ENCODE results near the gene PRKG2. TPM values are rescaled to one million over a fixed set of nuclear protein-coding genes. Genes with fewer than 3 reads are reported as not detected.
"Not testable (repeated sequence)": the region's sequence is repeated elsewhere in the genome, so short reads cannot be mapped to it uniquely, and the experiment has no call there.

PRKG2 gene
- total RNA-seq, 1 donor from 2014 or later, result 11.9 TPM

GRCh38 chr4:81166458-81167160 lies 48.4 kb downstream of the PRKG2 start:
- H3K36me3 Mint-ChIP-seq, result no peaks in the 10 kb centered on the region
- TF ChIP-seq CTCF (conservative IDR thresholded peaks at IDR 0.05), result no peak
- H3K9me3 Mint-ChIP-seq, result no peaks in the 10 kb centered on the region
- H3K27me3 Mint-ChIP-seq, result no peaks in the 10 kb centered on the region
- DNase-seq (ENCODE audit: extremely low spot score, unreplicated experiment), result no peak
- H3K27ac Mint-ChIP-seq, result no peak overlapping the region
- H3K4me3 Mint-ChIP-seq, result no peak overlapping the region
- H3K4me1 Mint-ChIP-seq (ENCODE audit: unreplicated experiment), result peaks cover 20% of the 10 kb centered on the region

GRCh38 chr4:81165861-81166430 lies 49.1 kb downstream of the PRKG2 start:
- H3K9me3 Mint-ChIP-seq, result no peaks in the 10 kb centered on the region
- peaks cover 20% of the 10 kb centered on the region for H3K4me1 Mint-ChIP-seq (ENCODE audit: unreplicated experiment)
- no peak overlapping the region for H3K4me3 Mint-ChIP-seq
- no peak for TF ChIP-seq CTCF (conservative IDR thresholded peaks at IDR 0.05)
- H3K36me3 Mint-ChIP-seq, result no peaks in the 10 kb centered on the region
- H3K27ac Mint-ChIP-seq, result no peak overlapping the region
- no peak for DNase-seq (ENCODE audit: extremely low spot score, unreplicated experiment)
- no peaks in the 10 kb centered on the region for H3K27me3 Mint-ChIP-seq

- H3K9me3 Mint-ChIP-seq, result no peaks in the 10 kb centered on the region
- no peak overlapping the region for H3K4me3 Mint-ChIP-seq
- no peak for DNase-seq (ENCODE audit: extremely low spot score, unreplicated experiment)
- H3K4me1 Mint-ChIP-seq (ENCODE audit: unreplicated experiment), result peaks cover 20% of the 10 kb centered on the region
- no peak overlapping the region for H3K27ac Mint-ChIP-seq
- H3K36me3 Mint-ChIP-seq, result no peaks in the 10 kb centered on the region
- no peak for TF ChIP-seq CTCF (conservative IDR thresholded peaks at IDR 0.05)
- no peaks in the 10 kb centered on the region for H3K27me3 Mint-ChIP-seq
Observed at GRCh38 chr4:81164623-81165416, 50.2 kb downstream of the PRKG2 start.

- no peak overlapping the region for H3K27ac Mint-ChIP-seq
- H3K36me3 Mint-ChIP-seq, result no peaks in the 10 kb centered on the region
- H3K4me3 Mint-ChIP-seq, result no peak overlapping the region
- DNase-seq (ENCODE audit: extremely low spot score, unreplicated experiment), result no peak
- H3K27me3 Mint-ChIP-seq, result no peaks in the 10 kb centered on the region
- H3K4me1 Mint-ChIP-seq (ENCODE audit: unreplicated experiment), result peaks cover 20% of the 10 kb centered on the region
- TF ChIP-seq CTCF (conservative IDR thresholded peaks at IDR 0.05), result no peak
- no peaks in the 10 kb centered on the region for H3K9me3 Mint-ChIP-seq
Observed at GRCh38 chr4:81164126-81164525, 50.9 kb downstream of the PRKG2 start.

- no peak overlapping the region for H3K4me3 Mint-ChIP-seq
- TF ChIP-seq CTCF (conservative IDR thresholded peaks at IDR 0.05), result no peak
- no peaks in the 10 kb centered on the region for H3K9me3 Mint-ChIP-seq
- no peaks in the 10 kb centered on the region for H3K36me3 Mint-ChIP-seq
- peaks cover 20% of the 10 kb centered on the region for H3K4me1 Mint-ChIP-seq (ENCODE audit: unreplicated experiment)
- H3K27me3 Mint-ChIP-seq, result no peaks in the 10 kb centered on the region
- no peak overlapping the region for H3K27ac Mint-ChIP-seq
- no peak for DNase-seq (ENCODE audit: extremely low spot score, unreplicated experiment)
Observed at GRCh38 chr4:81162752-81163458, 52.1 kb downstream of the PRKG2 start.

GRCh38 chr4:81153714-81154323 lies 61.2 kb downstream of the PRKG2 start:
- not testable (repeated sequence) for H3K36me3 Mint-ChIP-seq; DNase-seq (ENCODE audit: extremely low spot score, unreplicated experiment); H3K4me1 Mint-ChIP-seq (ENCODE audit: unreplicated experiment); H3K27me3 Mint-ChIP-seq; H3K9me3 Mint-ChIP-seq
- Mint-ChIP-seq H3K27ac (peak overlapping the region; percentile 92), H3K4me3 (peak overlapping the region; percentile 87)
